K562 (cell line): ENCODE measurements around the gene PSMD2. TPM values are rescaled to one million over a fixed set of nuclear protein-coding genes. Genes with fewer than 3 reads are reported as not detected.

Source experiments
- ATAC-seq: fragments of 200-7000 bp; cut with Tn5 transposase; 3 replicates; pipeline ENCODE4 v1.9.1; 2020; ENCODE audit warnings: moderate library complexity
- BruUV-seq: library from RNA; stranded (reverse); fragments of 400-500 nt; replicated peaks from 2 replicates; lab custom pipeline; 2021; lab: Mats Ljungman, UMichigan
- CTCF ChIA-PET: fragments of 300-600 bp; formaldehyde crosslinking; extraction: SDS; loops from one replicate; lab custom pipeline; 2021; ENCODE audit warnings: low intra/inter-chr PET ratio; lab: Yijun Ruan, JAX
- POLR2A ChIA-PET: fragments of 300-600, 350-650 bp; sonication (Branson Sonifier 250); formaldehyde crosslinking; extraction: SDS; loops from one replicate; lab custom pipeline; 2021; ENCODE audit warnings: antibody characterized with exemption, inconsistent platforms; lab: Yijun Ruan, JAX
- DNase-seq, 4 experiments: peaks; one replicate each; pipeline versions ENCODE4 v3.0.0 to v3.0.0-alpha.2; 2011 to 2018; ENCODE audit warnings: low spot score in 3 of 4, mixed read lengths in 3 of 4; ENCODE audit errors: extremely low read depth in 1 of 4
- FAIRE-seq: peaks from 2 replicates; lab custom pipeline; 2011; peaks lifted over from hg19 to GRCh38; lab: Jason Lieb, UNC
- H2AFZ ChIP-seq: 2 replicates; pipeline ENCODE4 v1.6.0; 2011; ENCODE audit warnings: low read depth, low read length, control low read depth, inconsistent platforms
- H3K27ac ChIP-seq: fragments of 200-600 bp; 3 replicates; pipeline ENCODE4 v1.8.0; 2011; ENCODE audit warnings: low read depth, mild to moderate bottlenecking, control low read depth, inconsistent platforms, low read length, moderate library complexity, mixed read lengths; ENCODE audit errors: extremely low read depth
- H3K27me3 ChIP-seq, 2 experiments: fragments of 300-600 bp in 1 of 2; 2 replicates in 1 of 2; 3 replicates in 1 of 2; pipeline versions ENCODE4 v1.6.0 to v1.8.0; 2011; ENCODE audit warnings: inconsistent platforms in 2 of 2, low read length in 2 of 2, mild to moderate bottlenecking in 1 of 2, mixed read lengths in 1 of 2, moderate library complexity in 1 of 2; ENCODE audit not compliant: control insufficient read depth in 2 of 2, insufficient read depth in 2 of 2
- H3K36me3 ChIP-seq: fragments of 300-600 bp; 3 replicates; pipeline ENCODE4 v1.8.0; 2011; ENCODE audit warnings: mild to moderate bottlenecking, low read length, inconsistent platforms; ENCODE audit not compliant: control insufficient read depth, insufficient read depth
- H3K4me1 ChIP-seq, 2 experiments: fragments of 200-600 bp in 1 of 2; replicated peaks in 1 of 2; 2 replicates in 1 of 2; 3 replicates in 1 of 2; pipeline versions ENCODE4 v1.5.1 to v1.8.0; 2011; ENCODE audit warnings: inconsistent platforms in 2 of 2, low read length in 2 of 2, mild to moderate bottlenecking in 1 of 2, mixed read lengths in 1 of 2, moderate library complexity in 1 of 2; ENCODE audit not compliant: control insufficient read depth in 2 of 2, insufficient read depth in 2 of 2
- H3K4me2 ChIP-seq: 2 replicates; pipeline ENCODE4 v1.6.1; 2011; ENCODE audit warnings: low read length, control low read depth, inconsistent platforms, mixed read lengths; ENCODE audit not compliant: insufficient read depth
- H3K4me3 ChIP-seq: fragments of 200-600 bp; sonication (generic), shearing (Covaris generic); 2 replicates; pipeline ENCODE4 v1.5.1; 2016; ENCODE audit warnings: control low read depth, inconsistent platforms
- H3K79me2 ChIP-seq: fragments of 200-600 bp; 3 replicates; pipeline ENCODE4 v1.8.0; 2011; ENCODE audit warnings: low read length, inconsistent platforms; ENCODE audit not compliant: control insufficient read depth, insufficient read depth
- H3K9ac ChIP-seq, 2 experiments: 2 replicates each; pipeline versions ENCODE4 v1.6.0 to v1.6.1; 2011; ENCODE audit warnings: low read depth in 2 of 2, low read length in 2 of 2, control low read depth in 1 of 2, inconsistent platforms in 1 of 2, mild to moderate bottlenecking in 1 of 2, mixed read lengths in 1 of 2; ENCODE audit not compliant: insufficient read depth in 1 of 2
- H3K9me1 ChIP-seq: one replicate; pipeline ENCODE4 v1.6.0; 2011; ENCODE audit warnings: inconsistent platforms, mild to moderate bottlenecking, low read length, moderate library complexity; ENCODE audit not compliant: control insufficient read depth, insufficient read depth
- H3K9me3 ChIP-seq: replicated peaks from 2 replicates; pipeline ENCODE4 v1.5.1; 2011; ENCODE audit warnings: low read depth, low read length, inconsistent platforms; ENCODE audit not compliant: control insufficient read depth, insufficient read depth
- H4K20me1 ChIP-seq: replicated peaks from 2 replicates; pipeline ENCODE4 v1.6.1; 2011; ENCODE audit warnings: low read length, inconsistent platforms, mixed read lengths; ENCODE audit not compliant: control insufficient read depth, insufficient read depth
- ESRRB ChIP-seq: fragments of 250-450 bp; sonication (Bioruptor Pico); IDR thresholded peaks from 2 replicates; pipeline ENCODE4 v1.5.0; 2020; ENCODE audit warnings: mild to moderate bottlenecking, moderate library complexity, borderline replicate concordance
- POLR2B ChIP-seq: fragments of 450-650 bp; IDR thresholded peaks from 2 replicates; pipeline ENCODE4 v1.6.1; 2018; ENCODE audit warnings: low read depth; ENCODE audit not compliant: partially characterized antibody
- ZBTB8A ChIP-seq: fragments of 450-650 bp; IDR thresholded peaks from 2 replicates; pipeline ENCODE4 v1.6.1; 2018; ENCODE audit warnings: mild to moderate bottlenecking, moderate library complexity; ENCODE audit not compliant: partially characterized antibody
- WGBS: fragments of 100-300 bp; shearing (Covaris generic); methylation state at CpG from one replicate; pipeline ENCODE4 v1.1.6; 2016; ENCODE audit warnings: low coverage, mixed read lengths; ENCODE audit not compliant: insufficient coverage; ENCODE audit errors: missing lambda C conversion rate; 5-methylcytosine and 5-hydroxymethylcytosine counted together
- in situ Hi-C: fragments of 300-500 bp; cut with MboI; formaldehyde crosslinking; loops from 4 replicates; pipeline ENCODE4 v1.15.0; 2018; ENCODE audit warnings: inconsistent platforms, mixed read lengths
- intact Hi-C: fragments of 100-400 bp; cut with micrococcal nuclease; formaldehyde crosslinking; loops from 2 replicates; pipeline ENCODE4 v1.14.2; 2022
- polyA plus RNA-seq, 8 experiments: library from polyadenylated mRNA; depleted of rRNA in 4 of 8; stranded (reverse) in 5 of 8; unstranded in 3 of 8; fragments of >200 nt; fragmentation: Nextera tagmentation in 2 of 8; fragmentation: Illumina TruSeq in 1 of 8; extraction: Ambion mirVana in 2 of 8; extraction: Trizol in 1 of 8; gene quantifications; 2 replicates each; pipeline versions ENCODE4 v1.2.1 to v1.2.3, GENCODE V29; 2011 to 2014; ENCODE audit warnings: inconsistent platforms in 1 of 8, missing spikeins in 1 of 8
- total RNA-seq, 7 experiments: library from RNA; depleted of rRNA in 6 of 7; stranded (reverse); fragments of >200 nt in 6 of 7; fragmentation: Illumina TruSeq in 2 of 7; extraction: Trizol in 2 of 7; gene quantifications; 2 replicates each; pipeline versions ENCODE4 v1.2.1 to v1.2.3, GENCODE V29; 2011 to 2021; ENCODE audit warnings: low replicate concordance in 1 of 7
- TF ChIP-seq, protein P1 (sequence below), 2 experiments: fragments of 450-650 bp; IDR thresholded peaks; 2 replicates each; pipeline ENCODE4 v1.6.1; 2016; ENCODE audit warnings: mild to moderate bottlenecking in 2 of 2, borderline replicate concordance in 1 of 2, low read depth in 1 of 2, moderate library complexity in 1 of 2

The PSMD2 gene
- total and polyA plus RNA-seq, 9 of the 15 experiments (the other 6 are each of a cell fraction or from before 2014, with no cell fraction given): 152 to 484 (median 295) TPM

DNA sequence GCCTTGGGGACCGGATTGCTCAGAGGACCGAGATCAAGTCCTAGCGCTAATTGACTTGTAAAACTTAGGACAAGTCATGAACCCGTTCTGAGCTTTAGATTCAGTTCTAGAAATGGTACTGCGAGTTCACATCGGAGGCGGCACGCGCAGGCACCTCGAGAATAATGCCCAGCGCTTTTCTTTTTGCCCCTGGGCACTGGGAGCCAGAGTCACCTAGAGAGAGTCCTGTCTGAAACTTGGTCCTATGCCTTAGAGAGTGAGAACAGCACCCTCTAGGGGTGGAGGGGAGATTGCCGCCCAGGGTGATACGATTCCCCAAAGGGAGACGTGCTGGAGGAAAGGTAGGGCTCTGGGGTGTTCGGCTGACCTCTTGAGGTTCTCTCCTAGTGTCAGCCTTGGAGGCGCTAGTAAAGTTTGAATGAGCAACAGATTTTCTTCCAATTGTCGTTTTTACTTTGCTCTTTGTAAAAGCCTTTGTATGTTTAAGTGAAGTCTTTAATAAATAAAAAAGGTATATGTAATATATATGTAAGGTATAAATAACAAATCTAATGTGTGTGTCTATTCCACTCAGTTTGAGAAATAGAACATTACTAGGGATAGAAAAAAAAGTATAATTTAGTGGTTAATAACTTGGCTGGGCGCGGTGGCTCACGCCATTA lies 48.7 kb upstream of the PSMD2 start:
- Histone ChIP-seq H2AFZ (peak overlapping the region; percentile 86), H3K27me3 (no peaks in the 10 kb centered on the region), H3K9me1 (no peaks in the 10 kb centered on the region), H3K27ac (peak overlapping the region; percentile 95), H3K79me2 (peaks cover 33% of the 10 kb centered on the region), H3K4me3 (peak overlapping the region; percentile 96), H3K4me2 (peak overlapping the region; percentile 99), H3K36me3 (peaks cover 10% of the 10 kb centered on the region), H3K9ac (peak overlapping the region; percentile 96 to 97), H3K9me3 (no peaks in the 10 kb centered on the region), H3K4me1 (peaks cover 3 to 9% of the 10 kb centered on the region in 2 experiments; a peak in 3 of 5 replicates), H4K20me1 (peaks cover 7% of the 10 kb centered on the region; the same call in 1 of the 2 replicates)
- intact Hi-C loops: loop anchor here (2.0 kb wide), 2 partner anchors 35 to 355 kb away; no protein-coding TSS in a partner anchor
- FAIRE-seq: peak; percentile 98
- POLR2A ChIA-PET: interaction anchor here (0.6 to 1.1 kb wide), 3 partner anchors 8 to 23 kb away, joined by 3 to 4 read pairs (median 4); no protein-coding TSS in a partner anchor
- BruUV-seq: no TSS peak
- in situ Hi-C loops: no loop called here
- WGBS: 14% methylated on average over 20 of the region's 20 CpGs
- peak; percentile 86 for ATAC-seq
- CTCF ChIA-PET: interaction anchor here (0.6 to 2.0 kb wide), 4 partner anchors 9 to 355 kb away, joined by 3 to 9 read pairs (median 6); no protein-coding TSS in a partner anchor
- peak; percentile 72 to 97 (median 82) for DNase-seq
- TF ChIP-seq POLR2B: no peak
- TF ChIP-seq ESRRB (CRISPR knock-in tag): no peak
- TF ChIP-seq, protein P1, sequence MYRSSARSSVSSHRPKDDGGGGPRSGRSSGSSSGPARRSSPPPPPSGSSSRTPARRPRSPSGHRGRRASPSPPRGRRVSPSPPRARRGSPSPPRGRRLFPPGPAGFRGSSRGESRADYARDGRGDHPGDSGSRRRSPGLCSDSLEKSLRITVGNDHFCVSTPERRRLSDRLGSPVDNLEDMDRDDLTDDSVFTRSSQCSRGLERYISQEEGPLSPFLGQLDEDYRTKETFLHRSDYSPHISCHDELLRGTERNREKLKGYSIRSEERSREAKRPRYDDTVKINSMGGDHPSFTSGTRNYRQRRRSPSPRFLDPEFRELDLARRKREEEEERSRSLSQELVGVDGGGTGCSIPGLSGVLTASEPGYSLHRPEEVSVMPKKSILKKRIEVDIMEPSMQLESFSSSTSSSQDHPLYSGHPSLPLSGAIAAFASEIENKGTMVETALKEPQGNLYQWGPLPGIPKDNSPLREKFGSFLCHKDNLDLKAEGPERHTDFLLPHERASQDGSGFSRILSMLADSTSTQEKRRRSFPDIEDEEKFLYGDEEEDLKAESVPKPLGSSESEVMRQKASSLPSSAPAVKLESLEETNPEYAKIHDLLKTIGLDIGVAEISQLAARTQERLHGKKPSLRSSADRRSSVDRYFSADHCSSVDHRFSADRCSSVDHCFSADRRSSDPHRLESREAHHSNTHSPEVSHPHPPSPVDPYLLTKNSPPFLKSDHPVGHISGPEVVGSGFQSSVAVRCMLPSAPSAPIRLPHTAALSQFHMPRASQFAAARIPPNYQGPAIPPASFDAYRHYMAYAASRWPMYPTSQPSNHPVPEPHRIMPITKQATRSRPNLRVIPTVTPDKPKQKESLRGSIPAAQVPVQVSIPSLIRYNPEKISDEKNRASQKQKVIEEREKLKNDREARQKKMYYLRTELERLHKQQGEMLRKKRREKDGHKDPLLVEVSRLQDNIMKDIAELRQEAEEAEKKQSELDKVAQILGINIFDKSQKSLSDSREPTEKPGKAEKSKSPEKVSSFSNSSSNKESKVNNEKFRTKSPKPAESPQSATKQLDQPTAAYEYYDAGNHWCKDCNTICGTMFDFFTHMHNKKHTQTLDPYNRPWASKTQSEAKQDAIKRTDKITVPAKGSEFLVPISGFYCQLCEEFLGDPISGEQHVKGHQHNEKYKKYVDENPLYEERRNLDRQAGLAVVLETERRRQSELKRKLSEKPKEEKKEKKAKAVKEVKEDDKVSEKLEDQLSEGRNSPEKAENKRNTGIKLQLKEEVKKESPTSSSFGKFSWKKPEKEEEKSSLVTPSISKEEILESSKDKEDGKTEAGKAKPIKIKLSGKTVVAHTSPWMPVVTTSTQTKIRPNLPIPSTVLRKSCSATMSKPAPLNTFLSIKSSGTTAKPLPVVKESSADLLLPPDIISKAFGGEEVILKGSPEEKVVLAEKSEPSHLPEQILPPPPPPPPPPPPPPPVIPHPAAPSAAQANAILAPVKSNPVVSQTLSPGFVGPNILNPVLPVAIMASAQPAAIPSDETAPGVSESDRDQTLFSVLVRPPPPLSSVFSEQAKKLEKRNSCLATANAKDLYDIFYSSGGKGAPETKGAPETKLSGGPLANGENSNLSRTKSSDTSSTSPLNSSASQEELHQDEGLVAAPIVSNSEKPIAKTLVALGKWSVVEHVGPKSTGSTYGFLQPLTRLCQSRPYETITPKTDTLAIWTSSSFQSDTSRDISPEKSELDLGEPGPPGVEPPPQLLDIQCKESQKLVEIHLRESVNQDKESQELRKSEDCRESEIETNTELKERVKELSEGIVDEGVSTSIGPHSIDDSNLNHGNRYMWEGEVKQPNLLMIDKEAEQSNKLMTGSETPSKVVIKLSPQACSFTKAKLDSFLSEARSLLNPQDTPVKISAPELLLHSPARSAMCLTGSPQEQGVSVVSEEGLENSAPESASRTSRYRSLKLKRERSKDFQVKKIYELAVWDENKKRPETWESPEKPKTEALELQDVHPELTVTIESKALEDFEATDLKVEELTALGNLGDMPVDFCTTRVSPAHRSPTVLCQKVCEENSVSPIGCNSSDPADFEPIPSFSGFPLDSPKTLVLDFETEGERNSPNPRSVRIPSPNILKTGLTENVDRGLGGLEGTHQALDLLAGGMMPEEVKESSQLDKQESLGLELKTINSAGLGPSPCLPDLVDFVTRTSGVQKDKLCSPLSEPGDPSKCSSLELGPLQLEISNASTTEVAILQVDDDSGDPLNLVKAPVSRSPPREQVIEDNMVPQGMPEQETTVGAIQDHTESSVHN (IDR thresholded peaks at IDR 0.05; ENCODE audit: borderline replicate concordance in 1 of 2, low read depth in 1 of 2): no peak
- no peak for TF ChIP-seq ZBTB8A
